Fibroblast of lung (primary cell): ENCODE data around the gene LANCL1. TPM values are rescaled to one million over a fixed set of nuclear protein-coding genes. Genes with fewer than 3 reads are reported as not detected.

Experiments used
- DNase-seq, 2 donors: peaks; one replicate each; pipeline versions ENCODE4 v3.0.0 to v3.0.0-alpha.2; 2010; ENCODE audit warnings: low read depth in 2 of 2
- H2AFZ ChIP-seq: 2 replicates; pipeline ENCODE4 v1.5.1; 2012; ENCODE audit warnings: low read length, control low read depth, inconsistent platforms
- H3K27ac ChIP-seq: 2 replicates; pipeline ENCODE4 v1.5.1; 2011; ENCODE audit warnings: low read length, control low read depth; ENCODE audit not compliant: insufficient read depth
- H3K27me3 ChIP-seq: 2 replicates; pipeline ENCODE4 v1.5.1; 2011; ENCODE audit warnings: mild to moderate bottlenecking, low read length; ENCODE audit not compliant: control insufficient read depth, insufficient read depth
- H3K36me3 ChIP-seq: 2 replicates; pipeline ENCODE4 v1.5.1; 2011; ENCODE audit warnings: low read length; ENCODE audit not compliant: control insufficient read depth, insufficient read depth
- H3K4me1 ChIP-seq: 2 replicates; pipeline ENCODE4 v1.5.1; 2011; ENCODE audit warnings: low read length; ENCODE audit not compliant: control insufficient read depth, insufficient read depth; ENCODE audit errors: extremely low read depth
- H3K4me2 ChIP-seq: 2 replicates; pipeline ENCODE4 v1.5.1; 2011; ENCODE audit warnings: low read length, control low read depth; ENCODE audit not compliant: insufficient read depth; ENCODE audit errors: extremely low read depth
- H3K4me3 ChIP-seq, 4 experiments: fragments of 200-600 bp in 1 of 4; sonication (generic) in 1 of 4; replicated peaks in 1 of 4; 2 replicates each; pipeline ENCODE4 v1.5.1; 2011 to 2016; ENCODE audit warnings: low read length in 4 of 4, low read depth in 3 of 4, mild to moderate bottlenecking in 3 of 4, control low read depth in 2 of 4, inconsistent platforms in 1 of 4, mixed read lengths in 1 of 4; ENCODE audit not compliant: insufficient read depth in 1 of 4; ENCODE audit errors: control extremely low read depth in 1 of 4
- H3K79me2 ChIP-seq: 2 replicates; pipeline ENCODE4 v1.5.1; 2012; ENCODE audit warnings: mild to moderate bottlenecking, low read length, inconsistent platforms; ENCODE audit not compliant: control insufficient read depth, insufficient read depth
- H3K9ac ChIP-seq: 2 replicates; pipeline ENCODE4 v1.5.1; 2011; ENCODE audit warnings: mild to moderate bottlenecking, low read length, control low read depth; ENCODE audit not compliant: insufficient read depth
- H3K9me3 ChIP-seq: 2 replicates; pipeline ENCODE4 v1.5.1; 2012; ENCODE audit warnings: low read depth, low read length; ENCODE audit not compliant: control insufficient read depth, insufficient read depth
- H4K20me1 ChIP-seq: 2 replicates; pipeline ENCODE4 v1.5.1; 2011; ENCODE audit warnings: low read length; ENCODE audit not compliant: control insufficient read depth, insufficient read depth; ENCODE audit errors: extremely low read depth
- CTCF ChIP-seq, 2 donors: IDR thresholded peaks in 1 of 2; conservative IDR thresholded peaks in 1 of 2; 1 replicate in 1 of 2; 2 replicates in 1 of 2; pipeline ENCODE4 v1.5.1; 2011 to 2012; ENCODE audit warnings: low read length in 2 of 2, control low read depth in 1 of 2, inconsistent platforms in 1 of 2, low read depth in 1 of 2, mild to moderate bottlenecking in 1 of 2
- EZH2 ChIP-seq: IDR thresholded peaks from 2 replicates; pipeline ENCODE4 v1.5.1; 2012; ENCODE audit warnings: low read length, control low read depth, mild to moderate bottlenecking; ENCODE audit errors: missing control alignments
- polyA plus RNA-seq, 2 donors: library from polyadenylated mRNA; depleted of rRNA in 1 of 2; stranded (reverse) in 1 of 2; unstranded in 1 of 2; fragments of >200 nt; gene quantifications; 2 replicates each; pipeline ENCODE4 v1.2.1, GENCODE V29; 2011 to 2012; ENCODE audit warnings: missing spikeins in 1 of 2
- total RNA-seq: library from RNA; depleted of rRNA; stranded (reverse); fragments of >200 nt; gene quantifications from 2 replicates; pipeline ENCODE4 v1.2.1, GENCODE V29; 2014

The LANCL1 gene
- total and polyA plus RNA-seq, 2 donors (not counting 1 experiment from before 2014, with no cell fraction given) = 56.1 to 71.8 TPM

- H3K79me2 ChIP-seq = no peaks in the 10 kb centered on the region
- no peak for DNase-seq
- H3K4me2 ChIP-seq = no peak overlapping the region
- no peak overlapping the region for H2AFZ ChIP-seq
- no peaks in the 10 kb centered on the region for H3K4me1 ChIP-seq
- H3K4me3 ChIP-seq = no peak overlapping the region
- H3K27me3 ChIP-seq = no peaks in the 10 kb centered on the region
- H3K36me3 ChIP-seq = no peaks in the 10 kb centered on the region
- no peaks in the 10 kb centered on the region for H3K9me3 ChIP-seq
- TF ChIP-seq EZH2 (no peak), CTCF (conservative IDR thresholded peaks at IDR 0.05 in 1 of 2, IDR thresholded peaks at IDR 0.05 in 1 of 2; ENCODE audit: low read depth in 1 of 2, low read length in 2 of 2) (no peak)
- H4K20me1 ChIP-seq = no peaks in the 10 kb centered on the region
- no peak overlapping the region for H3K9ac ChIP-seq
- H3K27ac ChIP-seq = no peak overlapping the region
Observed at GRCh38 chr2:210515911-210516310, 39.4 kb upstream of the LANCL1 start.

- no peaks in the 10 kb centered on the region for H3K79me2 ChIP-seq
- TF ChIP-seq EZH2 = no peak
- TF ChIP-seq CTCF (conservative IDR thresholded peaks at IDR 0.05 in 1 of 2, IDR thresholded peaks at IDR 0.05 in 1 of 2; ENCODE audit: low read depth in 1 of 2, low read length in 2 of 2) = no peak
- H3K27ac ChIP-seq = no peak overlapping the region
- DNase-seq = peak; percentile 2 to 17
- no peak overlapping the region for H3K4me2 ChIP-seq
- no peak overlapping the region for H2AFZ ChIP-seq
- H3K4me1 ChIP-seq = no peaks in the 10 kb centered on the region
- H3K9me3 ChIP-seq = no peaks in the 10 kb centered on the region
- no peak overlapping the region for H3K4me3 ChIP-seq
- H3K27me3 ChIP-seq = no peaks in the 10 kb centered on the region
- no peaks in the 10 kb centered on the region for H3K36me3 ChIP-seq
- H4K20me1 ChIP-seq = no peaks in the 10 kb centered on the region
- H3K9ac ChIP-seq = no peak overlapping the region
Observed at GRCh38 chr2:210503725-210504191, 27.2 kb upstream of the LANCL1 start.

- H3K4me2 ChIP-seq = peak overlapping the region; percentile 25
- no peaks in the 10 kb centered on the region for H3K9me3 ChIP-seq
- no peak overlapping the region for H3K27ac ChIP-seq
- no peaks in the 10 kb centered on the region for H3K4me1 ChIP-seq
- H3K27me3 ChIP-seq = no peaks in the 10 kb centered on the region
- H3K9ac ChIP-seq = no peak overlapping the region
- no peaks in the 10 kb centered on the region for H3K36me3 ChIP-seq
- peak; percentile 33 to 64 for DNase-seq
- no peaks in the 10 kb centered on the region for H4K20me1 ChIP-seq
- H3K79me2 ChIP-seq = no peaks in the 10 kb centered on the region
- peak overlapping the region in 2 of 4 experiments; percentile 27 to 33 for H3K4me3 ChIP-seq
- no peak overlapping the region for H2AFZ ChIP-seq
- TF ChIP-seq CTCF (conservative IDR thresholded peaks at IDR 0.05 in 1 of 2, IDR thresholded peaks at IDR 0.05 in 1 of 2; ENCODE audit: low read depth in 1 of 2, low read length in 2 of 2) (peak; percentile 92 to 95), EZH2 (no peak)
Observed at GRCh38 chr2:210503001-210503623, 26.6 kb upstream of the LANCL1 start.
